Activated naive CD4-positive, alpha-beta T cell treated with Interleukin-2 at 50 U/mL for 16 hours (primary cell): ENCODE results near the gene SSBP3.

ENCODE experiments used
- DNase-seq: peaks from one replicate; pipeline ENCODE4 v3.0.0-alpha.2; 2020

SSBP3 gene

GRCh38 chr1:54409156-54410142, 3.3 kb upstream of the SSBP3 start:
- peak; percentile 28 for DNase-seq

DNA sequence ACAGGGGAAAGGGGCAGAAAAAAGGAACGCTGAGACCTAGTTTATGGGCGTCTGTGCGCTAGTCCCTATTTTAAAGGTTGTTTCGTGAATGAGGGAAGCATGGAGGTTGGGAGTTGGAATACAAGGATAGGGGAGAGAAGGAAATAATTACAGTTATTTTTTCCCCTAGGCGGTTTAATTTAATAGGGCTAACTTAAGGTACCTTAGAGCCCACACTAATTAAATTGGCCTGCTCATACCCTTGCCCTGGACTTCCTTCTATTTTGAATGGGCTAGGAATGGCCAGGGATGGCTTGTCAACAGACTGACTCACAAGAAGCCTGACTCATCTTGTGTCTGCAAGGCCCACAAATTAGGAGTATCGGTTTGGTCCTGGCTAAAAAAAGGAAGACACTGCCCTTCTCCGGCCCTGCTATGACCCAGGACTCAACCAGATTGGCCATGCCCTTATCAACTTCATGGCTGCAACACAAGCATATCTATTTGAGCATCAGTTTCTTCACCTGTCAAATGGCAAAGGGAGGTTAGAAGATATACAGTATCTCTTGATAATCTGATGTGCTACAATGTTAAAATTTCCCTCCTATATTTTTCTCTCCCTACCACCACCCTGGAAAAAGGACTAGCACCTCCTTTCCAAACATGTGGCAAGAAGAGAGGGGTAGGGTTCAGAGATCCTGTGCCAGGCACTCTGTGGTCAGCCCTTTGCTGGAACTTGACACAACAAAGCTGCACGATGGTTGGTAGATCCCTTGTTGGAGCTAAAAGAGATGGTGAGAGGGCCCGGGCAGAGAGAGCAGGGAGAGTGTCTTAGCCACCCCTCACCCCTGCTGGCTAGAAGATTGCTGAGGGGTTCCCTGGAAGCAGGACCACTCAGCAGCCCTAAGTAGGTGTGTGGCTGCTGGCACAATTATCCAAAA, 2.2 kb upstream of the SSBP3 start:
- DNase-seq, result no peak

DNA sequence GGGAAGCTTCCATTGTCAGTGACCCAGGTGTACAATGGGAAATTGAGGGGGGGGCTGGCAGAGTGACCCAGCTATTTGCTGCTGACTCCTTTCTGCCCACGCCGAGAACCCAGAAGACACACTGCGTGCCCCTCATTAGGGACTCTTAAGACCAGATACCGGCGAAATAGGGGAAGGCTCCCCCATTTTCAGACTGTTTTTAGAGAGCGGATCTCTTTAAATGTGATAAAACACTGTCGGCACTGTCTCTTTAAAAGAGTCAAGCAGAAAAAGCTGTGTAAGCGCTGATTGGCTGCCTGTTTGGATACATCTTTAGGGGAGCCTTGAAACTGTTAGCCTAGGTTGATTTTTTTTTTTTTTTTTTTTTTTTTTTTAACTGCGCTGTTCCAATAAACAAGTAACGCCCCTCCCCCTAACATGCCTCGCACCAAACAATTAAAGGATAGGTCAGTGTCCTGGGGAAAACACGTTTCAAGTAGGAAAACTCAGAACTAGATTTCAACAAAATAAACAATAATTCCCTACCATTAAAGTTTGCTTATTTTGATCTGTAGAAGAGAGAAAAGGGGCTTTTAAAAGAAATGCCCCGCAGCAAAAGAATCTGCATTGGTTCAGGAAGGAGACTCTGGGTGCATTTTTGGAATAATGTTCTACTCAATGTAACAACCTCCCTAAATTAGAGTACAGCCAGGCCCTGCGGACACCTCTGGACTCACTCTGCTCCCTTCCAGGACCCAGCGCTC, 1.4 kb upstream of the SSBP3 start:
- DNase-seq, result peak; percentile 63

GRCh38 chr1:54407154-54407403, 885 bp upstream of the SSBP3 start:
- no peak for DNase-seq

DNA sequence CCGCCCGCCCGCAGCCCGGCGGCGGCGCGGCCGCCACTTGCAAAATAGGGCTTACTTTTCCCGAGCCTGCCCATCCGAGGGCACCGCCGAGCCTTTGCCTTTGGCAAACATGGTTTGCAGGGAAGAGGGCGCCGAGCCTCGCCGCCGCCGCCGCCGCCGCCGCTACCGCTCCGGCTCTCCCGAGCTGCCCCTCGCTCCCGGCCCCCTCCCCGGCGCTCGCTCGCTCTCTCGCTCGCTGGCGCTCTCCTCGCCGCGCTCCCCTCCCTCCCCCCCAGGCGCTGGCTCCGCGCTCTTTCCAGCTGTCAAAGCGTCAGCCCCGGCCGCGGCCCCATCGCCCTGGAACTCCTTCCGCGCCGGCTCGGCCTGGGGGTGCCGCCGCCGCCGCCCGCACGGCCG, 298 bp downstream of the SSBP3 start:
- no peak for DNase-seq

DNA sequence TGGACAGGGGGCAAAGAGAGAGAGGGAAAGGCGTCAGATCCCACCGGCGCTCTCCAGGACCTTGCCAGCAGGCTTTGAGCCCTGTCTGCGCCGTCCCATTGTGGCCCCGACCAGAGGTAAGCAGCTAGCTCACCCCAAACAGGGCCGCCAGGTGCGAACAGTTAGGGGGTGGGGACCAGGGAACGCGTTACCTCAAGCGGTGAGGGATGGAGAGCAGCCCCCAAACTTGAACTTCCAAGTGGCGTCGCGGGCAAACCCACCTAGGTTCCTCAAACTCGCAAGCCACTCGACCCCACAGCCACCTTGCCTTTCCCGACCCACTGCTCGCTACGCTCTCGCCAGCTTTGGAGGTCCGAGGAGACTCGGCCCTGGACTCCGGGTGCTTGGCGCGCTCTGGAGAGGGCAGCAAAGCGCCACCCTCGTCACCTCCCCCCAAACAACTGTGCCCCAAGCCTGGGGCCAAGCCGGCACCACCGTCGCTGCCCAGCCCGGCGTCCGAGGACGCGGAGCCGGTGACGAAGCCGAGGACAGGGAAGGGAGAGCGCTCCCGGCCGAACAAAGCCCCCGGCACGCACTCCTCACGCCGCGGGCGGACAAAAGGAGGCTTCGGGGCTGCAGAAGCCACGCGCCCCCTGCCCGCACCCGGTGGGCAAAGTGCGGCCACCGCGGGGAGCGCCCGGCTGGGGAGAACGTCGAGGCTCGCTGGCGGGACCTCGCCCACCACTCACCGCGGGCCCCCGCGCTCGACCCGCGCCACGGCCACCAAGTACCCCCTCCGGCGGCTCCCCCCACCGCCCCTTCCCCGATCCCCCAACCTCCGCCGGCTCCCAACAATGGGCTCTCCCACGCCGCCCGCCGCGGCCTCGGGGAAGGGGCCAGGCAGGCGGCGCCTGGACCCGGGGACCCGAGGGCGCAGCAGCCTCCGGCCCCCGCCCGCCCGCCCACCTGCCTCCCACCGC, 976 bp downstream of the SSBP3 start:
- DNase-seq, result no peak

GRCh38 chr1:54404263-54404662, 1.9 kb downstream of the SSBP3 start:
- DNase-seq, result no peak

GRCh38 chr1:54403808-54404261, 2.4 kb downstream of the SSBP3 start:
- DNase-seq, result no peak

- DNase-seq, result no peak
Measured at GRCh38 chr1:54403405-54403804, 2.8 kb downstream of the SSBP3 start.

GRCh38 chr1:54402896-54403295, 3.3 kb downstream of the SSBP3 start:
- DNase-seq, result no peak

DNA sequence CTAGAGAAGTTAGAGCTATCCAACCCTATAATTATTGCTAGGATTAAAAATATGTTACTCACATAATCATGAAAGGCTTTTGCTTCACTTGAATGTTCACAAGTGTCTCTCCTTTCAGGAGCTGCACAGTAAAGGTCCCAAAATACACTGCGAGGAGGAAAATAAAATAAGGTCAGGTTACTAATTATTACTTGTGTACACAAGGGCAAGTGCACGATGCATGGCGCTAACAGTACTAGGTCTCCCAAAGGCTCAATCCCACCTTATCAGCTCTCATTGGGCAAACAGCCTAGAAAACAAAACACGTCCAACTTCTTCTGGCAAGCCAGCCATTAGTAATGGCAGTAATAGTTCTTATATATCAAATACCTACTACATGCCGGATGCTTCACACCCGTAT, 4.4 kb downstream of the SSBP3 start:
- no peak for DNase-seq

DNA sequence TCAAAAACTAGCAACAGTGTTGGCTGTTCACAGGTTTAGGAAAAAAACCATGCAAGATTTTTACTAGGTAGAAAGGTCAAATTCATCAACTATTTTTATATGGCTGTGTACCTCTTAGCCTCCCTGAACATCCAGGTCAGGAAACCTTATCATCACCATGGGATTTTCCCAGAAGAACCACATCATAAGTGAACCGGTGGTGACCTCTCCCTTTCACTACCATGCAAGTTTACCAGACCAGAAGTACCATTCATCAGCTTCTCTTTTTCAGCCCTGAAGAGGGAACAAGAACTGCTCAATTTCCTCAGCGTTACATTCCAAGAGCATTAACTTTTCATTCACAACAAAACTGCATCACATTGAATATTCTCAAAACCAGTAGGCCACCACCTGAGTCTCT, 5.9 kb downstream of the SSBP3 start:
- DNase-seq, result peak; percentile 24

- no peak for DNase-seq
Measured at GRCh38 chr1:54399765-54400164, 6.4 kb downstream of the SSBP3 start.

DNA sequence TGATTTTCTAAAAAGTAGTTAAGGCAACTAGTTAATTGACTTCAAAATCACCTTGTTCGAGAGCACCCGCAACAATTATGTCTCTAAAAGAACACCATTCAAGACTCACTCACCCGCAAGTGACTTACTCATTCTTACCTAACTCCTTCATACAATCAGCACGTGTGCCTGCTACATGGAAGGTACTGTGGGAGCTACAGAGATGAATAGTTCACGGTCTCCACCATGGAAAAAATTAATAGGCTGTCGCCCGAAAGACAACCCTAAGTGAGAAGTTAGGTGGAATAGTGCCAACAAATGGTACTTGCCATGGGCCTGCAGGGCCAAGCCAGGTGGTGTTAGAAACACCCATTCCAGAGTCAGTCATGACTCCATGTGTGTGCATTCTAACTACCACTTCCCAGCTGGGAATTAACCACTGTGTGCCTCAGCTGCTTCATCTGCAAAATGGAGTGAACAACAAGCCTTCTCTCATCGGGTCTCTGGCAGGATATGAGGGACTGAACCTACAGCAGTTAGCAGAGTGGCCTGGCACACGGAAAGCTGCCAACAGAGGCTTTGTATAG, 7.1 kb downstream of the SSBP3 start:
- no peak for DNase-seq

DNA sequence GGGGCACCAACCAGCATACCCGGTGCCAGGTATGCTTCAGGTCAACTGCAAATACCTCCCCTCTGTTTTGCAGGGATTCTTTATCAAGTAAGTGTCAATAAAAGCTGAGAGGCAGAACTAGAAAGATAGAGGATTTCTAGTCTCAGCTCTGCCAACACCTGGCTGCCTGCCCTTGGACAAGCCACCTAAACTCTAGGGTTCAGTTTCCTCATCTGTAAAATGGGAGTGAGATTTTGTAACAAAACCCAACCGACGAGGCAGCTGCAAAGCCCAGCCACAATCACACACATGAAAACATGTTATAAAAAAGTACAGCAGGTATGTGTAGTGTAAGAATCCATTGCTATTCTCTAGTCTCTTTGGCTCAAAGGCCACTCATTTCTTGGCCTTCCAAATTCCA, 8.2 kb downstream of the SSBP3 start:
- DNase-seq, result no peak

- DNase-seq, result no peak
Measured at GRCh38 chr1:54397090-54397591, 9.1 kb downstream of the SSBP3 start.

- no peak for DNase-seq
Measured at GRCh38 chr1:54396261-54396933, 9.8 kb downstream of the SSBP3 start.

DNA sequence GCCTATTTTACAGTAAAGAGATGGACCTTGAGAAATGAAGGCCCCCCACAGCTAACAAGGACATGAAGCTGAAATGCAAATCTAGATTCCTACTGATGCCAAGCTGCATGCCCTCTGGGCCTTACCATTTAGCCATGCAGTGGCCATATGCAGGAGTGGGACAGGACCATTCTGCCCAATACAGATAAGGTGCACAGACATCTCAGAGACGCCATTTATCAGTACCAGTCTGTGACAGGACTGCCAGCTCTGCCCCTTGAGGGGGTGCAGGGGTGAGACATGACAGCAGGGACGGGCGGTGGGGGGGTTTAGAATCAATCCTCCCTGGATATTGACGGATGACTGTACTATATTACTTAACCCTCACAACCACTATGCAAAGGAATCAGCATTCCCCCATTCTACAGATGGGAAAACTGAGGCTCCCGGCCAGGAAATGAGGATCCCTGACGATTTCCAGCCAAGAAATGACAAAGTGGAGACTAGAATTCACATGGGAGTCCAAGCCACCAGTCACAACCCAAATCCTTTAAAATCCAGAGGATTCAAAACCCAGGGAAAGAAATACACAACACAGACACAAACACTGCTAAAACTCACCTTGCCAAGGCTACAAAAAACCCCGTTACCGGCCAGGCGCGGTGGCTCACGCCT, 10.8 kb downstream of the SSBP3 start:
- DNase-seq, result no peak

DNA sequence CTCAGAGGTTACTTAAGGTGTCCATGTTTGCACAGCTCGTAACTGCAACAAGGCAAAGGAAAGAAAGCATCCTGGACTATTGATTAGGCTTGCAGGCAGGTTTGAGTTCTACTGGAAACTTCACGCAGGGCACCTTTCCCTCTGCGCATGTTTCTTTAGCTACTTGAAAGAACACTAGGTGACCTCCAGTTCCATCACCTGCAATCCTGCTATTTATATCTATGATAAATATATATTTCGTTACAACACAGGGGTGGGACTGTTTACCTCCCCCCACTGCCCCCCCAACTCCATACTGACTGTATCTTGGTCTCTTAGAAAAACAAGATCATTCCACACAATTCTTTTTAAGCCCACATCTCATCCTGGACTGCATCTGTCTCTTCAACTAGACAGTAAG, 12.1 kb downstream of the SSBP3 start:
- no peak for DNase-seq

DNA sequence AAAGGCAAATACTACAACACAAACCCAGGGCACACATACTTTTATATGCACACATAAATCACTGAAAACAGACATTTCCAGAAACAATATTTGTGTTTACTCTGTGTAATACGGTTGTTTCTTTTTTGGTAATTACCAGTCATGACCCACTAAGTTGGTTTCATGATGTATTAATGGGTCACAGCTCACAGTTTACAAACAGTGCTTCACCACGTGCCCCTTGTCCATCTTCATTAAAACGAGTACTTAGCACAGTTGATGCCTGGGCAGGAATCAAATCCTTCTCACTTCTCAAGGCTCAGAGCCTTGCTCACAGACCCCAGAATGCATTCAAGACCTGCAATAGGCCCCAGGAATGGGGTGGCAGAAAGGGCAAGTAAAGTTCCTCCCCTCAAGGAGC, 13.8 kb downstream of the SSBP3 start:
- no peak for DNase-seq
